ENCODE measurements around the gene RAD51AP1.

Gene RAD51AP1

DNA sequence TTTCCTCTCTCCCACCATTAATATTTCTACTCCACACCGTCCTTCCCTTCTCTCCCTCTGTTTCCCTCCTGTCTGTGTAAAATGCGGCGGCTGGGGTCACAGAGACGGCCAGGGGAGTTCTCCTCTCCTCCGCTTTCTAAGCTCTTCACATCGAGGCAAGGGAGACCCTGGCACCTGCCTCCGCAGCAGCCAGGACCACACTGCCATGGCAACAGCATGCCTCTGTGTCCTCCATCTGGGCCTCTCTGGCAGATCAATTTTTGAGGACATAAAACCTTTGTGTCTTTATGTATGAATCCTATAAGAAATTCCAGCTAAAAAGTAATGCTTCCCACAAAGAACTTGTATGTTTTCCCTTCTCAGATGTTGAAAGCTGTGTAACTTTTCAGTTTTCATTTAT, 64.7 kb downstream of the RAD51AP1 start:
- no peak for DNase-seq

DNA sequence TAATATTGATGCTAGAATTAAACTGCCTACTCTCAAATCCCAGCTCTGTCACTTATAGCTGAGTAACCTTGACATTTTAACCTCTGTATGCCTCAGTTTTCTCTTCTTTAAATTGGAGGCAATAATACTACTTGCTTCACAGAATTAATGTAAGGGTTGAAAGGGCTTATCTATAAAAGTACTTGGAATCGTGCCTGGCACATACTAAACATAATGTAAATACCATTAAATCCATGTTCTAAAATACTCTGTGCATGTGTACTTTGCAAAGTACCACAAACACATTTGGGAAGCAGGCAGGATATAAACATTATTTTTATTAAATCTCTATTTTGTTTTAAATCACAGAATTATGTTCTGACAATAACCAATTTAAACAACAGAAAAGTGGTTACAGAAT, 65.3 kb downstream of the RAD51AP1 start:
- no peak for DNase-seq

DNA sequence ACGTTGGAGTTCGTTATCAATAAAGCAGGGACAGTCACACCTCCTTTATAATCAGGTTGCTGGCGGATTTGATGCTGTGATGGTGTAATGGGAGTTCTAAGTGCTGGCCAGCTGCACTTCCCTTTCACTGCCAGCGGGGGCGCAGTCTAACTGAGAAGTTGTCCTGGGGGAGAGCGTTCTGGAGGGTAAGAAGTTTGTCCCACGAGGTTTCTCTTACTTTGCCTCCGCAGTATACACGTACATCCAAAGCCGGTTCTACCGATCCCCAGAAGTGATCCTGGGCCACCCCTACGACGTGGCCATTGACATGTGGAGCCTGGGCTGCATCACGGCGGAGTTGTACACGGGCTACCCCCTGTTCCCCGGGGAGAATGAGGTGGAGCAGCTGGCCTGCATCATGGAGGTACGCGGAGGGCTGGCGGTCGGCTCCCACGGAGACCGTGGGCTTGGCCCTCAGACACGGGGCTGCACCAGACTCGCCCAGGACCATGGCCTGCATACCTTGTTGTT, 66.0 kb downstream of the RAD51AP1 start:
- DNase-seq: peak; percentile 4

DNA sequence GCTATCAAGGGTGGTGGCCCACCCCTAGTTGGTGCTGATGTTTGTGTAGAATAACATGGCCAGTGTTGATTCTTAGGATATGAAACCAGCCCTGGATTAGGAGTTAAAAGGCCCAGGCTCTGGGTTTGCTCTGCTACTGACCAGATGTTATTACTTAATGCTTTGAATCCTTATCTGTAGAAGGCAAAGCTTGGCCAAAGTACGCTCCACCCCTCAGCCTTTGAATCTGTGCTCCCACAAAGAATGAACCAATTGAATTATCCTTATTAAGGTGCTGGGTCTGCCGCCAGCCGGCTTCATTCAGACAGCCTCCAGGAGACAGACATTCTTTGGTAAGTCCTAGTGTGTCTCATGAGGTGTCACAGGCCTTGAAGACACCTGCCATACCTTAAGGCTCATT, 68.4 kb downstream of the RAD51AP1 start:
- no peak for DNase-seq

DNA sequence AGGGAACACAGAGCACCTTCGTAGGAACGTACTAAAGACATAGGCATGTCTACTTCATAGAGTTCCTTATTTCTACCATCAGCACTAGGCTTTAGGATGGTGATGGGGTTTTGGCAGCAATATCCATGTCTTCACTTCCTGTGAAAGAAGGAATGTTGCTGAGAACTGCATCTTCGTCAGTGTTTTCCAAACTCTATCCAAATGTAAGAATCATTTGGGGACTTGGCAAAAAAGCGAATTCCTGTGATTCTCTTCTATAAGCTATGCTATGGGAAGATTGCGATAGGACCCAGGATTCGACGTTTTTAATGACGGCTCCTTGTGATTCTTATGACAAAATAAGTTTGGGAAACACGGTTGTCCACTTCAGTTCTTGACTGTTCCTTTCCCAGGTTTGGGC, 70.4 kb downstream of the RAD51AP1 start:
- no peak for DNase-seq

Data from NCI-H1092 (cell line).